GM21390 (cell line): ENCODE data around the gene WDTC1.
"Not testable (repeated sequence)": the region's sequence is repeated elsewhere in the genome, so short reads cannot be mapped to it uniquely, and the experiment has no call there.

Experiments
- ATAC-seq: cut with Tn5 transposase; IDR thresholded peaks from one replicate; pipeline ENCODE4 v1.9.1; 2021; ENCODE audit not compliant: unreplicated experiment

Gene WDTC1

GRCh38 chr1:27246194-27246593, 11.8 kb downstream of the WDTC1 start:
- no peak for ATAC-seq

DNA sequence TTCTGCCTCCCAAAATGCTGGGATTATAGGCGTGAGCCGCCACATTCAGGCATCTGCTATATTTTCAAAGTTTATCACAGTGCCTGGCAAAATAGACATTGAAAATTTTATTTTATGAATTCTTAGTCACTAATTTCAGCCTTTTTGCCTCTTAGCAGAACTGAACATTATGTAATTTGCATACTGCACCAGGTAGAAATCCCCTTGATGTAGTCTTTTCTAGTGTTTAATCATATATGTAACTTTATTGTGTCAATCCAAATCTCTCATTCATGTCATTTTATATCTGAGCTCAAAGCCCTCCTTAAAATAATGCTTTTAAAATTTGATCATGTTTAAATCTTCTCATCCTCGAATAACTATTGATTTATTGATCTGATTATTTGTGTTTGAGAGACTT, 19.2 kb downstream of the WDTC1 start:
- no peak for ATAC-seq

GRCh38 chr1:27255136-27255535, 20.7 kb downstream of the WDTC1 start:
- ATAC-seq: no peak

DNA sequence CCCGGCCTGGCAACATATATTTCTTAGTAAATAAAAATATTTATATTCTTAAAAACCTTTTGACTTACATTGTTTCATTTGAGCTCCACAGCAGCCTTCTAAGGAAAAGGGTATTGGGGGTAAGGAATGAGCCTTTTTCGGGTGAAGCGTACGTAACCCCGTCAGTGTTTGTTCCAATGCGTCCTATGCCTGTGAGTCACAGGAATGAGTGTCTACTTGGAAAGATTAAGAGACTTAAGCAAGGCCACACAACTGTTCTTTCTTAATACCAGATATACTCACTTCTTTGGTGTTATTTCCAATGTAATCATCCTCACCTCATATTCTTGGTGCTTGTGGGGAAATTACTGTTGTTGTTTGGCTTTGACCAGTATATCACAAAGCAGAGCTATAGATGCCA, 22.7 kb downstream of the WDTC1 start:
- ATAC-seq: no peak

DNA sequence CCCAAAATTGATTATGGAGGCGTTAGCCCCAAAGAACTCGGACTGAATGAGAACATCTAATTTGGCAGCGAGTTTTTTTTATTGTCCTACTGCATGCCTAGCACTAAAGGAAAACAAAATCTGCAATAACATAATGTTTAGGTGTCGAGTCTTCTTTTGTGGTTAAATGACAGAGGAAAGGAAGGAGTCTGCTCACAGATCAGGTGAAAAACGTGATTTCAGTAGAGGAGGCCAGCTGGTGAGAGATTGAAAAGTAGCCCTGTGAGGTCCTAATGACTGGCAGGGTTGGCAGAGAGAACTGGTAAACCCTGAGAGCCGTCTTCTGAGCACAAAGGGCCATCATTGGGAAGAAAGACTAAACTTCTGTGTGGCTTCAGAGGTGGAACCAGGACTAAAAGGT, 24.2 kb downstream of the WDTC1 start:
- ATAC-seq: no peak

DNA sequence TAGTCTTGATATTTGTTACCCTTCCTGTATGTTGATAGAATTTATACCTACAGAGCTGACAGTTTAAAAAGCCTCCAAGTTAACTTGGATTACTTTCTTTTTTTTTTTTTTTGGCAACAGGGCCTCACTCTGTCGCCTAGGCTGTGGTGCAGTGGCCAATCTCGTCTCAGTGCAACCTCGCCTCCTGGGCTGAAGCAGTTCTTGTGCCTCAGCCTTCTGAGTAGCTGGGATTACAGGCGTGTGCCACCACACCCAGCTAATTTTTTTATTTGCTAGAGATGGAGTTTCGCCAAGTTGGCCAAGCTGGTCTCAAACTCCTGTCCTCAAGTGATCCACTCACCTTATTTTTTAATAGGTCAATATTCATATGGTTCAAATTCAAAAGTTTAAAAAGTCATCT, 32.7 kb downstream of the WDTC1 start:
- no peak for ATAC-seq

GRCh38 chr1:27269276-27269675, 34.8 kb downstream of the WDTC1 start:
- ATAC-seq: no peak

GRCh38 chr1:27274204-27274603, 39.8 kb downstream of the WDTC1 start:
- ATAC-seq: no peak

DNA sequence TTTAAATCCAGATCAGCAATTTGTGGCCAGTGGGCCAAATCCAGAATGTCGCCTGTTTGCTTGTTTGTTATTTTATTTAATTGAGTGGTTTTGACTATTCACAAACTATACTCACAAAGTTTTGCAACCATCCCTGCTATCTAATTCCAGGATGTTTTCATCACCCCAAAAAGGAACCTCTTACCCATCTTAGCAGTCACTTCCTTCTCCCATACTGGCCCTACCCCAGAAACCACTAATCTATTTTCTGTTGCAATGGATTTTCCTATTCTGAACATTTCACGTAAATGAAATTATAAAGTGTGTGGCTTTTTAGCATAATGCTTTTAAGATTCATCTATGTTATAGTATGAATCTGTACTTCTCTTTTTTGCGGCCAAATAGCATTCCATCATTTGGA, 41.3 kb downstream of the WDTC1 start:
- no peak for ATAC-seq

GRCh38 chr1:27284425-27285273, 50.2 kb downstream of the WDTC1 start:
- ATAC-seq: no peak

GRCh38 chr1:27285274-27285660, 50.8 kb downstream of the WDTC1 start:
- ATAC-seq: no peak

GRCh38 chr1:27285821-27286220, 51.4 kb downstream of the WDTC1 start:
- ATAC-seq: not testable (repeated sequence)

- ATAC-seq: not testable (repeated sequence)
Observed at GRCh38 chr1:27289125-27289524, 54.7 kb downstream of the WDTC1 start.

DNA sequence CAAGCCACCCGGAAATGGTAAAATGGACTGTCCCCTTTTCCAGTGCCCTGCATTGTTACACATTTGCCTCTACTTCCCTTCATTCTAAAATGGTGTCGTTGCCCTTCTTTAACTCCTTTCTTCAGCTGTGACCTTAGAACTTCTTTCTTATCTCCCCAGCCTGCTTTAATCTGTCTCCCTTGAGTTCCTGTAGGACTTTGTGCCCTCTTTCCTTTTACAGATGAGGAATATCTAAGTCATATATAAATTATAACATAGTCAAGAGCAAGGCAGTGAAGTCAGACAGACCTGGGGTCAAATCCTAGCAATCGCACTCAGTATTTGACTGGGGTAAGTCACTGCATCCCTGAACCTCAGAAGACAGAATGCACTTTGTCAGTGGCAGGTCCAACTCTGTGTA, 56.1 kb downstream of the WDTC1 start:
- no peak for ATAC-seq

- ATAC-seq: no peak
Observed at GRCh38 chr1:27292106-27292505, 57.7 kb downstream of the WDTC1 start.

- no peak for ATAC-seq
Observed at GRCh38 chr1:27293915-27294314, 59.5 kb downstream of the WDTC1 start.

- no peak for ATAC-seq
Observed at GRCh38 chr1:27296773-27297291, 62.4 kb downstream of the WDTC1 start.

DNA sequence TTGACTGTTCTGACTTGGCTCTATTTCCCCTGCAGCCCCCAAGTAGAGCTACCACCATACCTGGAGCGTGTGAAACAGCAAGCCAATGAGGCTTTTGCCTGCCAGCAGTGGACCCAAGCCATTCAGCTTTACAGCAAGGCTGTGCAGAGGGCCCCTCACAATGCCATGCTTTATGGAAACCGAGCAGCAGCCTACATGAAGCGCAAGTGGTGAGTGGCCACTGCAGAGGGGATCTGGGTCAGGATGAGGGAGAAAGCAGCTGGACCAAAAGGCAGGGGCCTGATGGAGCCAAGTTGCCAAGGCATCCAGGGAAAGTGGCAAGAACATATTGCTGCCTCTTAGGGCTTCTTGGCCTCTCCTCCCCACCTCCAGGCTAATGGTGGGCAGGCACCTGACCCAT, 63.5 kb downstream of the WDTC1 start:
- ATAC-seq: no peak

DNA sequence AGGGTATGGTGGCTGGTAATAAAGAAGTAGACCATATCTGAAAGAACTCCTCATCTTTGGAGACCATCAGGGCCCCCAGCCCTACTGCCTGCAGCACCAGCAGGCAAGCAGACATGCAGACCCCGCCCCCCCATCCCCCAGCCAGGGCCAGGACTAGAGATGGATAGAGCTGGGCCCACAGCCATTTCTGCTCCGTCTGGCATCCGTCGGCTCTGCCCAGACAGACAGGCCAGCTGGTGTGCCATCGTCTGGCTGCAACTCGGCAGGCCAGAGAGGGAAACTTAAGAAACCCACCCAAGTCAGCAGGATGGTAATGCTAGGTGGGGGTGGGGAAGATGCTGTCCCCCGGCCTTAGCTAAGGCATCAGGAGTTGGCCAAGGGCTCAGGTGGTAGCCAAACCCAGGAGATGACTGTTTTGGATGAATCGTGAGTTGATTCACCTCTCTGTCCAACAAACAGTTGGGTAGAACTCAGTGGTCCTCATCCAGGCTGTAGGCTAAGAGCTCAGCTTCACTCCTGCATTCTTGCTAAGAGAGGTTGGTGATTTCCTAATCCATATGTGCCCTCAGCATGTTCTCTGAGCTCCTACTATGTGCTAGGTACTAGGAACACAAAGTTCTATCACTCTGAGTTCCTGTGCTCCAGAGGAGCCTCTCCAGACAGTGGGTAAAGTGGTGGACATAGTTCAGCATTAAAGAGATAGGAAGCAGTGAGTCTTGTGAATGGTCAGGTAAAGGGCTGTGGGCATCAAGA, 64.4 kb downstream of the WDTC1 start:
- ATAC-seq: no peak

DNA sequence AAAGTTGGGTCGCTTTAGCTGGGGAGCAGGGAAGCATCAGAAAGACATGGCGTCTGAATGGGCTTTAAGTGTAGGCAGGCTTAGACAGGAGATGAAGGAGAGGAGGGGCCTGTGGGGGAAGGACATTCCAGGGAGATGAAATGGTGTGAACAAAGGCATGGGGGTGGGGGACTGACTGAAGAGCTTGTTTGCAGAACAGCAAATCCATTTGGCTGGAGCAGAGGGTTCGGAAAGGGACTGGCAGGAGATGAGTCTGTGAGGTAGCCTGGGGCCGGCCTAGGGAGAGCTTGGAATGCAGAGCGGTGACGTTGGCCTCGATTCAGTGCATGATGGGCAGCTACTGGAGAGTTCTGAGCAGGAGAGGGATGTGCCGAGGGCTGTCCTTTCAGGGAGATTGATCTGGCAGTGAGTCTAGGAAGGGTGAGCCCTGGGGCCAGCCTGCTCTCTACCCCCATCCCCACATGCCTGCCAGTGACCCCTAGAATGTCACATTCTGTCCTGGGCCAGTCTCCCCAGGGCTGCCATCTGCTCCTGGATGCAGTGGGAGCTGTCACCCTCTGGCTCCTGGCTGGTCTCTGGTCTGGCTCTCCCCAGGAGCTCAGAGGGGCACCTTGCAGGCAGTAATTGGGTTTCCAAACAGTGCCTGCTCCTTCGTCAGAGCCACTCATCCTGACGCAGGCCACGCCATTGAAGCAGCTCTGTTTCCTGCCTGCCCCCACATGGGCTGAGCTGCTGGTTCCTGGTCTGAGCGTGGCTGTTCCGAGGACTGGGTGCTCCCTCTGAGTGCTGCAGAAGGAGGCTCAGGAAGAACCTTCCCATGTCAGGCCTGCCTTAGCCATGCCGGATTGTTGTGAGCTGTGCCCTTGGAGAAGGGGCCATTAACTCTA, 65.2 kb downstream of the WDTC1 start:
- no peak for ATAC-seq
